ENCODE data around the gene CHRNB1.

CHRNB1 gene

DNA sequence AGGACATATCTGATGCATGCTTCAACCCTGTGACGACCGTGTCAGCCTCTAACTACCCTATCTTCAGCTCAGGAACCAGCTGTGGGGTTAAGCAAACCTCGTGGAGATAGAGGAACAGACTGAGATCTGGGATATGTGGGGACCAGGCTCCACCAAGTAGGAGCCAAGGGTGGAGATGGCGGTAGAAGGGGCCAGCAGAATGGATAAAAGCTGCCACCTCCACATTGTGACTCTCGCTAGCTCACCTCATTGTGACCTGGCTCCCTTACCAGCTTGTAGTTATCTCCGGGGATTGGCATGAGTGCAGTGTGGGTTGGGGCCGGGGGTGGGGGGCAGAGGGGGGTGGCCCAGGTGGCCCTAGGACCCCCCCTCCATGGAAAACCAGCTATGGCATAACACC, 19.5 kb upstream of the CHRNB1 start, which contains the start of gene SPEM2:
Gene SPEM2 (plus strand): TSS at position 301 of the 400 bp plus-strand sequence. CDS start 73 bp downstream, at position 374.
- H4K20me1 ChIP-seq (ENCODE audit: insufficient read depth, low read length, poor library complexity, severe bottlenecking) = no peaks in the 10 kb centered on the region
- no peaks in the 10 kb centered on the region for H3K27me3 ChIP-seq (ENCODE audit: insufficient read depth, low read length, poor library complexity, severe bottlenecking)
- no peaks in the 10 kb centered on the region for H3K4me1 ChIP-seq (ENCODE audit: insufficient read depth, low read length, poor library complexity, severe bottlenecking)
- no peak within 1 kb of the TSS for H3K4me3 ChIP-seq (ENCODE audit: low read length, poor library complexity, severe bottlenecking)
- no peaks in the 10 kb centered on the region for H3F3A ChIP-seq (ENCODE audit: low read depth)
- H3K9me2 ChIP-seq (replicated peaks; ENCODE audit: low read depth, low read length) = no peaks in the 10 kb centered on the region
- no peaks in the 10 kb centered on the region for H3K36me3 ChIP-seq (ENCODE audit: insufficient read depth, low read length)
- H3K9ac ChIP-seq (ENCODE audit: low read depth, low read length, poor library complexity, severe bottlenecking) = no peak within 1 kb of the TSS
- no peaks in the 10 kb centered on the region for H3K79me2 ChIP-seq (ENCODE audit: insufficient read depth, low read length)
- TF ChIP-seq, protein P1, sequence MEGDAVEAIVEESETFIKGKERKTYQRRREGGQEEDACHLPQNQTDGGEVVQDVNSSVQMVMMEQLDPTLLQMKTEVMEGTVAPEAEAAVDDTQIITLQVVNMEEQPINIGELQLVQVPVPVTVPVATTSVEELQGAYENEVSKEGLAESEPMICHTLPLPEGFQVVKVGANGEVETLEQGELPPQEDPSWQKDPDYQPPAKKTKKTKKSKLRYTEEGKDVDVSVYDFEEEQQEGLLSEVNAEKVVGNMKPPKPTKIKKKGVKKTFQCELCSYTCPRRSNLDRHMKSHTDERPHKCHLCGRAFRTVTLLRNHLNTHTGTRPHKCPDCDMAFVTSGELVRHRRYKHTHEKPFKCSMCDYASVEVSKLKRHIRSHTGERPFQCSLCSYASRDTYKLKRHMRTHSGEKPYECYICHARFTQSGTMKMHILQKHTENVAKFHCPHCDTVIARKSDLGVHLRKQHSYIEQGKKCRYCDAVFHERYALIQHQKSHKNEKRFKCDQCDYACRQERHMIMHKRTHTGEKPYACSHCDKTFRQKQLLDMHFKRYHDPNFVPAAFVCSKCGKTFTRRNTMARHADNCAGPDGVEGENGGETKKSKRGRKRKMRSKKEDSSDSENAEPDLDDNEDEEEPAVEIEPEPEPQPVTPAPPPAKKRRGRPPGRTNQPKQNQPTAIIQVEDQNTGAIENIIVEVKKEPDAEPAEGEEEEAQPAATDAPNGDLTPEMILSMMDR (conservative IDR thresholded peaks at IDR 0.05; ENCODE audit: low read length) = no peak
- no peak for TF ChIP-seq EZH2phosphoT487 (IDR thresholded peaks at IDR 0.05; ENCODE audit: borderline replicate concordance)
- no peaks in the 10 kb centered on the region for H3K9me3 ChIP-seq (ENCODE audit: insufficient read depth, low read depth, low read length)
- H2AFZ ChIP-seq (ENCODE audit: low read length) = no peak within 1 kb of the TSS
- no peak within 1 kb of the TSS for H3K4me2 ChIP-seq (ENCODE audit: low read depth, low read length, poor library complexity, severe bottlenecking)

DNA sequence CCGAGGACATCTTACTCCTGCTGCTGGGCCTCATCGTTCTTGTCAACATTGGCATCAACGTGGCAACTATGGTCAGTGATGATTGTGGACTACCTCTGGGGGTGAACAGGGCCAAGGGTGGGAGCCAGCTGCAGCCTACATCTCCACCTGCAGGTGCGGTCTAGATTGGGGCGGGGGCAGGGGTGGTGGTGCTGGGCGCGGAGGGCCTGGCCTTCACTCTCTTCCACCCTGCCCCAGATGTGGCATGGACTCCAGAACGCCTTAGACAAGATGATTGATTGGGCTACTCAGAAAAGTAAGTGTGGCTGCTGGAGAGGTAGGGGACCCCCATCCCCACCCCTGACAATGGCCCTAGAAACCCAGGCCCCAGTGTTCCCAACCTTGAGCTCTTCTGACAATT, 19.1 kb upstream of the CHRNB1 start:
- Histone ChIP-seq H3K79me2 (ENCODE audit: insufficient read depth, low read length) (no peaks in the 10 kb centered on the region), H4K20me1 (ENCODE audit: insufficient read depth, low read length, poor library complexity, severe bottlenecking) (no peaks in the 10 kb centered on the region), H3K9me3 (ENCODE audit: insufficient read depth, low read depth, low read length) (no peaks in the 10 kb centered on the region), H3K9ac (ENCODE audit: low read depth, low read length, poor library complexity, severe bottlenecking) (no peak overlapping the region), H3K9me2 (replicated peaks; ENCODE audit: low read depth, low read length) (no peaks in the 10 kb centered on the region), H3F3A (ENCODE audit: low read depth) (no peaks in the 10 kb centered on the region), H3K27me3 (ENCODE audit: insufficient read depth, low read length, poor library complexity, severe bottlenecking) (no peaks in the 10 kb centered on the region), H2AFZ (ENCODE audit: low read length) (no peak overlapping the region), H3K4me2 (ENCODE audit: low read depth, low read length, poor library complexity, severe bottlenecking) (no peak overlapping the region), H3K36me3 (ENCODE audit: insufficient read depth, low read length) (no peaks in the 10 kb centered on the region), H3K4me1 (ENCODE audit: insufficient read depth, low read length, poor library complexity, severe bottlenecking) (no peaks in the 10 kb centered on the region), H3K4me3 (ENCODE audit: low read length, poor library complexity, severe bottlenecking) (no peak overlapping the region)
- TF ChIP-seq, protein P1 (conservative IDR thresholded peaks at IDR 0.05; ENCODE audit: low read length) = no peak
- no peak for TF ChIP-seq EZH2phosphoT487 (IDR thresholded peaks at IDR 0.05; ENCODE audit: borderline replicate concordance)

DNA sequence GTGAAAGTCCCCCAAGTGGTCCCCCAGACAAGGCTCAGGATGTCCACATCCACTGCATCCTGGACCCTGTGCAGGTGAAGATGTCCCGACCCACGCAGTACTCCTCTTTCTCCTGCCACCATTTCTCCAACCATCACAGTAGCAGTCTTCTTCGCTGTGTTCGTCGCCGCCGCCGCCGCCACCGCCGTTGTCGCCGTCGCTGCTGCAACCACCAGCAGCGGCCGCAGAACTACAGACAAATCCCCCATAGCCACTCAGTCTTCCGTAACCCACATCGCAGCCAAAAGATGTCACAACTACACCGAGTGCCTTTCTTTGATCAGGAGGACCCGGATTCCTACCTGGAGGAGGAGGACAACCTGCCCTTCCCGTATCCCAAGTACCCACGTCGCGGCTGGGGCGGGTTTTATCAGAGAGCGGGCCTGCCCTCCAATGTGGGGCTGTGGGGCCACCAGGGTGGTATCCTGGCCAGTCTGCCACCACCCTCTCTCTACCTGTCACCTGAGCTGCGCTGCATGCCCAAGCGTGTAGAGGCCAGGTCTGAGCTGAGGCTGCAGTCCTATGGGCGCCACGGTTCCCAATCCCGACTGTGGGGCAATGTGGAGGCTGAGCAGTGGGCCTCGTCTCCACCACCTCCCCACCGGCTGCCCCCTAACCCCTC, 18.5 kb upstream of the CHRNB1 start:
- no peaks in the 10 kb centered on the region for H4K20me1 ChIP-seq (ENCODE audit: insufficient read depth, low read length, poor library complexity, severe bottlenecking)
- no peaks in the 10 kb centered on the region for H3K9me3 ChIP-seq (ENCODE audit: insufficient read depth, low read depth, low read length)
- TF ChIP-seq, protein P1 (conservative IDR thresholded peaks at IDR 0.05; ENCODE audit: low read length) = no peak
- no peak for TF ChIP-seq EZH2phosphoT487 (IDR thresholded peaks at IDR 0.05; ENCODE audit: borderline replicate concordance)
- H3K4me3 ChIP-seq (ENCODE audit: low read length, poor library complexity, severe bottlenecking) = no peak overlapping the region
- H3K4me1 ChIP-seq (ENCODE audit: insufficient read depth, low read length, poor library complexity, severe bottlenecking) = no peaks in the 10 kb centered on the region
- no peak overlapping the region for H2AFZ ChIP-seq (ENCODE audit: low read length)
- H3K36me3 ChIP-seq (ENCODE audit: insufficient read depth, low read length) = no peaks in the 10 kb centered on the region
- no peak overlapping the region for H3K9ac ChIP-seq (ENCODE audit: low read depth, low read length, poor library complexity, severe bottlenecking)
- no peaks in the 10 kb centered on the region for H3K27me3 ChIP-seq (ENCODE audit: insufficient read depth, low read length, poor library complexity, severe bottlenecking)
- no peak overlapping the region for H3K4me2 ChIP-seq (ENCODE audit: low read depth, low read length, poor library complexity, severe bottlenecking)
- H3K79me2 ChIP-seq (ENCODE audit: insufficient read depth, low read length) = no peaks in the 10 kb centered on the region
- H3F3A ChIP-seq (ENCODE audit: low read depth) = no peaks in the 10 kb centered on the region
- H3K9me2 ChIP-seq (replicated peaks; ENCODE audit: low read depth, low read length) = no peaks in the 10 kb centered on the region
